ENCODE data around the gene ZNF668.

ZNF668 gene

GRCh38 chr16:31052114-31052513, 21.9 kb downstream of the ZNF668 start:
- TF ChIP-seq CTCF (IDR thresholded peaks at IDR 0.05; ENCODE audit: low read length, missing control alignments): no peak
- H3K4me3 ChIP-seq (replicated peaks; ENCODE audit: low read depth, low read length): no peak overlapping the region
- DNase-seq (ENCODE audit: low read depth): peak; percentile 79

GRCh38 chr16:31050280-31051030, 23.6 kb downstream of the ZNF668 start:
- DNase-seq (ENCODE audit: low read depth): no peak
- TF ChIP-seq CTCF (IDR thresholded peaks at IDR 0.05; ENCODE audit: low read length, missing control alignments): no peak
- H3K4me3 ChIP-seq (replicated peaks; ENCODE audit: low read depth, low read length): no peak overlapping the region

GRCh38 chr16:31043898-31044481, 30.1 kb downstream of the ZNF668 start:
- H3K4me3 ChIP-seq (replicated peaks; ENCODE audit: low read depth, low read length): no peak overlapping the region
- no peak for TF ChIP-seq CTCF (IDR thresholded peaks at IDR 0.05; ENCODE audit: low read length, missing control alignments)
- DNase-seq (ENCODE audit: low read depth): no peak

GRCh38 chr16:31043352-31043751, 30.7 kb downstream of the ZNF668 start:
- DNase-seq (ENCODE audit: low read depth): no peak
- TF ChIP-seq CTCF (IDR thresholded peaks at IDR 0.05; ENCODE audit: low read length, missing control alignments): no peak
- H3K4me3 ChIP-seq (replicated peaks; ENCODE audit: low read depth, low read length): no peak overlapping the region

- DNase-seq (ENCODE audit: low read depth): no peak
- no peak for TF ChIP-seq CTCF (IDR thresholded peaks at IDR 0.05; ENCODE audit: low read length, missing control alignments)
- no peak overlapping the region for H3K4me3 ChIP-seq (replicated peaks; ENCODE audit: low read depth, low read length)
These were observed 31.2 kb downstream of the ZNF668 start for GRCh38 chr16:31042866-31043265.

- no peak for TF ChIP-seq CTCF (IDR thresholded peaks at IDR 0.05; ENCODE audit: low read length, missing control alignments)
- no peak overlapping the region for H3K4me3 ChIP-seq (replicated peaks; ENCODE audit: low read depth, low read length)
- DNase-seq (ENCODE audit: low read depth): no peak
These were observed 35.0 kb downstream of the ZNF668 start for GRCh38 chr16:31038993-31039392.

GRCh38 chr16:31036691-31037090, 37.3 kb downstream of the ZNF668 start:
- no peak for DNase-seq (ENCODE audit: low read depth)
- H3K4me3 ChIP-seq (replicated peaks; ENCODE audit: low read depth, low read length): no peak overlapping the region
- no peak for TF ChIP-seq CTCF (IDR thresholded peaks at IDR 0.05; ENCODE audit: low read length, missing control alignments)
